Endothelial cell of umbilical vein (primary cell): Measurements from ENCODE around the gene ADRM1. TPM values are rescaled to one million over a fixed set of nuclear protein-coding genes. Genes with fewer than 3 reads are reported as not detected.
A peak's percentile ranks its signal among the peaks of the same experiment; 100 is the strongest.

Experiments
- BruUV-seq: library from RNA; stranded (reverse); fragments of 400-500 nt; replicated peaks from 2 replicates; lab custom pipeline; 2021; lab: Mats Ljungman, UMichigan
- CTCF ChIA-PET: fragments of 300-600, 350-600 bp; sonication (Branson Sonifier 250); formaldehyde crosslinking; loops from one replicate; lab custom pipeline; 2021; ENCODE audit warnings: antibody characterized with exemption, inconsistent platforms; lab: Charles Lee
- POLR2A ChIA-PET: fragments of 300-600, 350-600 bp; sonication (Branson Sonifier 250); formaldehyde crosslinking; loops from one replicate; lab custom pipeline; 2021; ENCODE audit warnings: antibody characterized with exemption, inconsistent platforms; lab: Charles Lee
- DNase-seq: peaks from one replicate; pipeline ENCODE4 v3.0.0-alpha.2; 2011; ENCODE audit warnings: low read depth, low spot score
- FAIRE-seq: peaks from 2 replicates; lab custom pipeline; 2011; peaks lifted over from hg19 to GRCh38; lab: Jason Lieb, UNC
- H2AFZ ChIP-seq: 2 replicates; pipeline ENCODE4 v1.6.0; 2012; ENCODE audit warnings: low read depth, low read length, control low read depth, inconsistent platforms
- H3K27ac ChIP-seq: 2 replicates; pipeline ENCODE4 v1.5.1; 2011; ENCODE audit warnings: low read depth, mild to moderate bottlenecking, control low read depth, low read length, moderate library complexity; ENCODE audit not compliant: insufficient read depth
- H3K27me3 ChIP-seq, 2 experiments: 2 replicates each; pipeline versions ENCODE4 v1.6.0 to v1.6.1; 2011; ENCODE audit warnings: low read length in 2 of 2, mixed read lengths in 1 of 2; ENCODE audit not compliant: control insufficient read depth in 2 of 2, insufficient read depth in 2 of 2
- H3K36me3 ChIP-seq, 2 experiments: 2 replicates in 1 of 2; 3 replicates in 1 of 2; pipeline ENCODE4 v1.5.1; 2011; ENCODE audit warnings: low read length in 2 of 2, mild to moderate bottlenecking in 1 of 2, moderate library complexity in 1 of 2; ENCODE audit not compliant: control insufficient read depth in 2 of 2, insufficient read depth in 2 of 2; ENCODE audit errors: extremely low read depth in 1 of 2
- H3K4me1 ChIP-seq: 3 replicates; pipeline ENCODE4 v1.5.1; 2011; ENCODE audit warnings: mild to moderate bottlenecking, low read length; ENCODE audit not compliant: control insufficient read depth, insufficient read depth; ENCODE audit errors: extremely low read depth
- H3K4me2 ChIP-seq: 2 replicates; pipeline ENCODE4 v1.6.1; 2011; ENCODE audit warnings: low read length, control low read depth, mixed read lengths; ENCODE audit not compliant: insufficient read depth
- H3K4me3 ChIP-seq, 3 experiments: fragments of 200-600 bp in 1 of 3; sonication (generic), shearing (Covaris generic) in 1 of 3; replicated peaks in 1 of 3; 2 replicates each; pipeline ENCODE4 v1.5.1; 2011 to 2016; ENCODE audit warnings: control low read depth in 3 of 3, low read length in 3 of 3, mild to moderate bottlenecking in 2 of 3, inconsistent platforms in 1 of 3, low read depth in 1 of 3, moderate library complexity in 1 of 3; ENCODE audit not compliant: insufficient read depth in 1 of 3
- H3K79me2 ChIP-seq: 2 replicates; pipeline ENCODE4 v1.6.0; 2012; ENCODE audit warnings: low read length, inconsistent platforms; ENCODE audit not compliant: control insufficient read depth, insufficient read depth
- H3K9ac ChIP-seq: replicated peaks from 2 replicates; pipeline ENCODE3; 2011; ENCODE audit warnings: low read length, control low read depth; ENCODE audit not compliant: insufficient read depth; ENCODE audit errors: extremely low read depth
- H3K9me1 ChIP-seq: replicated peaks from 3 replicates; pipeline ENCODE4 v1.6.0; 2011; ENCODE audit warnings: mild to moderate bottlenecking, low read length; ENCODE audit not compliant: control insufficient read depth, insufficient read depth; ENCODE audit errors: extremely low read depth
- H3K9me3 ChIP-seq: replicated peaks from 2 replicates; pipeline ENCODE4 v1.5.1; 2012; ENCODE audit warnings: low read length, inconsistent platforms; ENCODE audit not compliant: control insufficient read depth, insufficient read depth
- H4K20me1 ChIP-seq: replicated peaks from 2 replicates; pipeline ENCODE3; 2011; ENCODE audit warnings: mild to moderate bottlenecking, low read length; ENCODE audit not compliant: control insufficient read depth, insufficient read depth; ENCODE audit errors: extremely low read depth
- CTCF ChIP-seq, 2 donors: IDR thresholded peaks; 1 replicate in 1 of 2; 2 replicates in 1 of 2; pipeline ENCODE4 v1.5.1; 2011; ENCODE audit warnings: low read length in 2 of 2, mild to moderate bottlenecking in 2 of 2, moderate library complexity in 2 of 2, control low read depth in 1 of 2, inconsistent platforms in 1 of 2, low read depth in 1 of 2; ENCODE audit not compliant: insufficient read depth in 1 of 2; ENCODE audit errors: extremely low read depth in 1 of 2
- EZH2 ChIP-seq: IDR thresholded peaks from 2 replicates; pipeline ENCODE4 v1.6.1; 2012; ENCODE audit warnings: borderline replicate concordance, low read depth, mild to moderate bottlenecking, moderate library complexity, low read length, inconsistent platforms; ENCODE audit not compliant: severe bottlenecking
- FOS ChIP-seq: IDR thresholded peaks from 2 replicates; pipeline ENCODE4 v1.6.1; 2011; ENCODE audit warnings: mild to moderate bottlenecking, low read length, moderate library complexity, borderline replicate concordance; ENCODE audit not compliant: insufficient read depth
- GATA2 ChIP-seq: IDR thresholded peaks from 2 replicates; pipeline ENCODE4 v1.7.0; 2011; ENCODE audit warnings: low read depth, mild to moderate bottlenecking, moderate library complexity, mixed read lengths, low read length; ENCODE audit not compliant: insufficient read length, insufficient read depth
- JUN ChIP-seq: IDR thresholded peaks from 2 replicates; pipeline ENCODE4 v1.6.1; 2011; ENCODE audit warnings: borderline replicate concordance, low read depth; ENCODE audit not compliant: insufficient read length, insufficient read depth
- MYC ChIP-seq: IDR thresholded peaks from one replicate; pipeline ENCODE4 v1.6.1; 2011; ENCODE audit warnings: mild to moderate bottlenecking, low read depth, low read length
- POLR2A ChIP-seq: IDR thresholded peaks from 2 replicates; pipeline ENCODE4 v1.6.1; 2012; ENCODE audit warnings: low read depth, mild to moderate bottlenecking, control low read depth, low read length
- POLR2AphosphoS5 ChIP-seq: IDR thresholded peaks from 2 replicates; pipeline ENCODE4 v1.6.1; 2012; ENCODE audit warnings: low read depth, mild to moderate bottlenecking, control low read depth, low read length, moderate library complexity; ENCODE audit not compliant: insufficient read depth
- dilution Hi-C: fragments of 300-500 bp; cut with MboI; formaldehyde crosslinking; loops from one replicate; pipeline ENCODE4 v1.15.0; 2019; ENCODE audit warnings: low sequenced_read_pairs; ENCODE audit not compliant: extremely low pct_ligation_motif_present
- intact Hi-C: fragments of 100-400 bp; cut with micrococcal nuclease; formaldehyde crosslinking; loops from one replicate; pipeline ENCODE4 v1.10.0; 2022
- polyA plus RNA-seq, 4 experiments: library from polyadenylated mRNA; depleted of rRNA in 3 of 4; stranded (reverse) in 3 of 4; unstranded in 1 of 4; fragments of >200 nt; gene quantifications; 2 replicates each; pipeline versions ENCODE4 v1.2.1 to v1.2.3, GENCODE V29; 2011 to 2012; ENCODE audit warnings: missing spikeins in 1 of 4
- total RNA-seq: library from RNA; stranded (reverse); gene quantifications from 2 replicates; pipeline ENCODE4 v1.2.3, GENCODE V29; 2021
- TF ChIP-seq, protein P1 (sequence below): IDR thresholded peaks from 2 replicates; pipeline ENCODE4 v1.6.1; 2011; ENCODE audit not compliant: insufficient read depth, insufficient read length

Gene ADRM1
- total and polyA plus RNA-seq, 2 donors (not counting 3 experiments of a cell fraction or from before 2014, with no cell fraction given), result 154 to 179 TPM

- FAIRE-seq (no peak), DNase-seq (no peak)
- intact Hi-C loops (loop anchor here (5.0 kb wide), 1 partner anchor 33 kb away; no protein-coding TSS in a partner anchor), dilution Hi-C loops (no loop called here)
- CTCF ChIA-PET, result interaction anchor here (1.0 to 5.0 kb wide), 2 partner anchors 20 to 28 kb away, joined by 3 to 29 read pairs; no protein-coding TSS in a partner anchor
- Histone ChIP-seq H3K9me3 (no peaks in the 10 kb centered on the region), H2AFZ (no peak overlapping the region), H3K9me1 (no peaks in the 10 kb centered on the region), H3K9ac (peak overlapping the region; percentile 19), H3K4me2 (no peak overlapping the region), H3K79me2 (peaks cover 62% of the 10 kb centered on the region), H4K20me1 (no peaks in the 10 kb centered on the region), H3K27ac (peak overlapping the region; percentile 89), H3K36me3 (peaks cover 2 to 13% of the 10 kb centered on the region in 2 experiments), H3K27me3 (no peaks in the 10 kb centered on the region), H3K4me3 (no peak overlapping the region), H3K4me1 (peaks cover 45% of the 10 kb centered on the region)
- POLR2A ChIA-PET, result no interaction called here
- TF ChIP-seq POLR2AphosphoS5, result no peak
- no peak for TF ChIP-seq CTCF (IDR thresholded peaks at IDR 0.05; ENCODE audit: extremely low read depth in 1 of 2, insufficient read depth in 1 of 2, low read depth in 1 of 2, low read length in 2 of 2)
- TF ChIP-seq POLR2A, result no peak
- TF ChIP-seq MYC, result no peak
- no peak for TF ChIP-seq FOS
- TF ChIP-seq, protein P1, sequence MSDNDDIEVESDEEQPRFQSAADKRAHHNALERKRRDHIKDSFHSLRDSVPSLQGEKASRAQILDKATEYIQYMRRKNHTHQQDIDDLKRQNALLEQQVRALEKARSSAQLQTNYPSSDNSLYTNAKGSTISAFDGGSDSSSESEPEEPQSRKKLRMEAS, result no peak
- no peak for TF ChIP-seq JUN
- no peak for TF ChIP-seq EZH2
- no peak for TF ChIP-seq GATA2
- BruUV-seq, result no TSS peak
These were observed 52.1 kb downstream of the ADRM1 start for GRCh38 chr20:62354811-62355341.
